HepG2 (cell line): Measurements from ENCODE around the gene PTPA. TPM values are rescaled to one million over a fixed set of nuclear protein-coding genes. Genes with fewer than 3 reads are reported as not detected.

Source experiments
- IRF2 ChIP-seq: IDR thresholded peaks from 2 replicates; pipeline ENCODE4 v1.6.1; 2018; ENCODE audit warnings: missing genetic modification reagents, missing compliant biosample characterization
- KDM6A ChIP-seq: IDR thresholded peaks from 2 replicates; pipeline ENCODE4 v1.6.1; 2016; ENCODE audit warnings: low read depth
- NR2C2 ChIP-seq: sonication (generic); formaldehyde crosslinking; IDR thresholded peaks from 2 replicates; pipeline ENCODE4 v1.4.0; 2020; ENCODE audit warnings: missing genetic modification reagents, mild to moderate bottlenecking, moderate library complexity, borderline replicate concordance
- PAWR ChIP-seq: sonication (generic); formaldehyde crosslinking; IDR thresholded peaks from 2 replicates; pipeline ENCODE4 v1.4.0; 2020; ENCODE audit warnings: missing genetic modification reagents, mild to moderate bottlenecking, borderline replicate concordance
- PHF20 ChIP-seq: sonication (generic); formaldehyde crosslinking; IDR thresholded peaks from 2 replicates; pipeline ENCODE4 v1.5.0; 2020; ENCODE audit warnings: mild to moderate bottlenecking, missing genetic modification reagents
- RFXAP ChIP-seq: sonication (generic); formaldehyde crosslinking; IDR thresholded peaks from 2 replicates; pipeline ENCODE4 v1.4.0; 2020; ENCODE audit warnings: missing genetic modification reagents, borderline replicate concordance
- SATB2 ChIP-seq: sonication (generic); formaldehyde crosslinking; IDR thresholded peaks from 2 replicates; pipeline ENCODE4 v1.5.0; 2020; ENCODE audit warnings: missing genetic modification reagents
- SIX1 ChIP-seq: sonication (generic); formaldehyde crosslinking; IDR thresholded peaks from 2 replicates; pipeline ENCODE4 v1.4.0; 2020; ENCODE audit warnings: missing genetic modification reagents, borderline replicate concordance
- SP140L ChIP-seq: sonication (generic); formaldehyde crosslinking; IDR thresholded peaks from 2 replicates; pipeline ENCODE4 v1.4.0; 2020; ENCODE audit warnings: missing genetic modification reagents, borderline replicate concordance
- ZNF510 ChIP-seq: sonication (generic); formaldehyde crosslinking; IDR thresholded peaks from 2 replicates; pipeline ENCODE4 v1.4.0; 2020; ENCODE audit warnings: low read depth, mild to moderate bottlenecking, missing genetic modification reagents
- ZNF891 ChIP-seq: sonication (generic); formaldehyde crosslinking; IDR thresholded peaks from 2 replicates; pipeline ENCODE4 v1.5.0; 2020; ENCODE audit warnings: mild to moderate bottlenecking, missing genetic modification reagents
- polyA plus RNA-seq, 8 experiments: library from polyadenylated mRNA; depleted of rRNA in 3 of 8; stranded (reverse) in 7 of 8; unstranded in 1 of 8; fragments of >200 nt; fragmentation: Illumina TruSeq in 4 of 8; extraction: Trizol in 4 of 8; gene quantifications; 2 replicates each; pipeline versions ENCODE4 v1.2.1 to v1.2.3, GENCODE V29; 2011 to 2016; ENCODE audit warnings: low read depth in 4 of 8, missing spikeins in 1 of 8, mixed read lengths in 1 of 8; ENCODE audit not compliant: insufficient read depth in 1 of 8
- total RNA-seq, 5 experiments: library from RNA; depleted of rRNA; stranded (reverse); fragments of >200 nt; fragmentation: Illumina TruSeq; extraction: Trizol; gene quantifications; 2 replicates each; pipeline ENCODE4 v1.2.3, GENCODE V29; 2016; ENCODE audit warnings: low read depth in 1 of 5
- TF ChIP-seq, protein P1 (sequence below): sonication (generic); formaldehyde crosslinking; IDR thresholded peaks from 2 replicates; pipeline ENCODE4 v1.4.0; 2020; ENCODE audit warnings: mild to moderate bottlenecking, missing genetic modification reagents
- TF ChIP-seq, protein P2 (sequence below): sonication (generic); formaldehyde crosslinking; IDR thresholded peaks from 2 replicates; pipeline ENCODE4 v1.8.1; 2023; ENCODE audit warnings: mild to moderate bottlenecking, moderate library complexity, missing genetic modification reagents
- TF ChIP-seq, protein P3 (sequence below): sonication (generic); formaldehyde crosslinking; IDR thresholded peaks from 2 replicates; pipeline ENCODE4 v1.5.1; 2020; ENCODE audit warnings: mild to moderate bottlenecking, missing genetic modification reagents, borderline replicate concordance
- TF ChIP-seq, protein P4 (sequence below): sonication (generic); formaldehyde crosslinking; IDR thresholded peaks from 2 replicates; pipeline ENCODE4 v1.4.0; 2020; ENCODE audit warnings: missing genetic modification reagents
- TF ChIP-seq, protein P5 (sequence below), 2 experiments: IDR thresholded peaks; 2 replicates each; pipeline ENCODE4 v1.6.1; 2011 to 2012; ENCODE audit warnings: low read length in 2 of 2, borderline replicate concordance in 1 of 2, low read depth in 1 of 2, mild to moderate bottlenecking in 1 of 2, moderate library complexity in 1 of 2
- TF ChIP-seq, protein P6 (sequence below): sonication (generic); formaldehyde crosslinking; IDR thresholded peaks from 2 replicates; pipeline ENCODE4 v1.8.1; 2023; ENCODE audit warnings: mild to moderate bottlenecking, missing genetic modification reagents

PTPA gene
- total and polyA plus RNA-seq, 2 of the 13 experiments (the other 11 are each of a cell fraction or from before 2014, with no cell fraction given): 79.3 to 105 TPM

DNA sequence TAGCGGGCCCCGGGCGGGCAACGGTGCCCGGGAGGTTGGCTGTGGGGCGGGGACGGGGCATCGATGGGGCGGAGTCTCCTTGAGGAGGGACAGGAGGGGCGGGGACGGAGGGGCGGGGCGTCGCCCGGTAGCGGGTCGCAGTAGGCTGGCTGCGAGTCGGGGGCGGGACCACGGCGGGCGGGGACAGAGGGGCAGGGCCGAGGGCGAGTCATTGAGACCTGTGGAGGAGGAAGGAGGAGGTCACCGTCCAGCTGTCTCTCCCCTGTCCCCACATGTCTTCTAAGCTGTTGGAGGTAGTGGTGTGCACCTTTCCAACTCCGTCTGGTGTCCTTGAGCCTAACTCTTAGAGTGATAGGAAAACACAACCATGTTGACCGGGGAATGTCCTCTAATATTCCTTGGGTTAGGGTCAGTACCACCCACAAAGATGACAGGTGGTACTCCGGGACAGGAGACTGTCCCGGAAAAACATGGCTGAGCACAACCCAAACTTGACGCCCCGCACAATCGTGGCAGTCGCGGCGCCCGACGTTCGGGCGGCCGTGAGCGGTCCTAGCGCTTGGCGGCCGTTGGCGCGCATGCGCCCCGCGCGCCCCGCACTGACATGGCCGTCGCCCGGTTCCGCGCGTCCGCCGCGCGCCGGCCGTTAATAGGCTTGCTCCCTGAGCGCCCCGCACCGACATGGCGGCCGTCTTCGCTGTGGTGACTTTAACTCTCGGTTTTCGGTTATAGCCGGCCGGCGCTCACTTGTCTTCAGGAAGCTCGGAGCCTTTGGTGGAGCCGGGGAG, at the start of gene PTPA, which contains the start of gene CRAT (continued):
- TF ChIP-seq ZNF891 (CRISPR knock-in tag) (no peak), RFXAP (no peak), ZNF510 (no peak), SATB2 (peak; percentile 40; the same call in 1 of the 2 replicates), SIX1 (CRISPR knock-in tag) (no peak), NR2C2 (CRISPR knock-in tag) (peak; percentile 51; the same call in 1 of the 2 replicates), PAWR (CRISPR knock-in tag) (no peak), PHF20 (CRISPR knock-in tag) (peak; percentile 61), SP140L (no peak), IRF2 (CRISPR knock-in tag) (0 out of 2 replicates have a peak, but pooled peaks have one; percentile 20), KDM6A (CRISPR knock-in tag) (no peak)
- TF ChIP-seq, protein P1, sequence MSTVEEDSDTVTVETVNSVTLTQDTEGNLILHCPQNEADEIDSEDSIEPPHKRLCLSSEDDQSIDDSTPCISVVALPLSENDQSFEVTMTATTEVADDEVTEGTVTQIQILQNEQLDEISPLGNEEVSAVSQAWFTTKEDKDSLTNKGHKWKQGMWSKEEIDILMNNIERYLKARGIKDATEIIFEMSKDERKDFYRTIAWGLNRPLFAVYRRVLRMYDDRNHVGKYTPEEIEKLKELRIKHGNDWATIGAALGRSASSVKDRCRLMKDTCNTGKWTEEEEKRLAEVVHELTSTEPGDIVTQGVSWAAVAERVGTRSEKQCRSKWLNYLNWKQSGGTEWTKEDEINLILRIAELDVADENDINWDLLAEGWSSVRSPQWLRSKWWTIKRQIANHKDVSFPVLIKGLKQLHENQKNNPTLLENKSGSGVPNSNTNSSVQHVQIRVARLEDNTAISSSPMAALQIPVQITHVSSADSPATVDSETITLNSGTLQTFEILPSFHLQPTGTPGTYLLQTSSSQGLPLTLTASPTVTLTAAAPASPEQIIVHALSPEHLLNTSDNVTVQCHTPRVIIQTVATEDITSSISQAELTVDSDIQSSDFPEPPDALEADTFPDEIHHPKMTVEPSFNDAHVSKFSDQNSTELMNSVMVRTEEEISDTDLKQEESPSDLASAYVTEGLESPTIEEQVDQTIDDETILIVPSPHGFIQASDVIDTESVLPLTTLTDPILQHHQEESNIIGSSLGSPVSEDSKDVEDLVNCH (CRISPR knock-in tag): no peak
- TF ChIP-seq, protein P2, sequence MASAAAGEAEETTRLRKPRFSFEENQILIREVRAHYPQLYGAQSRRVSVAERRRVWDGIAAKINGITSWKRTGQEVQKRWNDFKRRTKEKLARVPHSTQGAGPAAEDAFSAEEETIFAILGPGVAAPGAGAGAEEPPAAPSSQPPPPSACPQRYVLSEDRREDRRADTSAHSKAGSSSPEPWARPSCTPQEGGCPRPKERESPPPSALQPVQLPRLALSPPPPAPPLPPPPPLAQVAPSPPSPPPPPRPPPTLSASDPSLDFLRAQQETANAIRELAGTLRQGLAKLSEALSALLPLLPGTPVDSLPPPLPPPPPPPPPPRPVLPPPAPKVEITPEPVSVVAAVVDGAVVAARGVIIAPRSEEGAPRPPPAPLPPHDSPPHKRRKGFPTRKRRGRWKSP (CRISPR knock-in tag): peak; percentile 79; the same call in 1 of the 2 replicates
- TF ChIP-seq, protein P3, sequence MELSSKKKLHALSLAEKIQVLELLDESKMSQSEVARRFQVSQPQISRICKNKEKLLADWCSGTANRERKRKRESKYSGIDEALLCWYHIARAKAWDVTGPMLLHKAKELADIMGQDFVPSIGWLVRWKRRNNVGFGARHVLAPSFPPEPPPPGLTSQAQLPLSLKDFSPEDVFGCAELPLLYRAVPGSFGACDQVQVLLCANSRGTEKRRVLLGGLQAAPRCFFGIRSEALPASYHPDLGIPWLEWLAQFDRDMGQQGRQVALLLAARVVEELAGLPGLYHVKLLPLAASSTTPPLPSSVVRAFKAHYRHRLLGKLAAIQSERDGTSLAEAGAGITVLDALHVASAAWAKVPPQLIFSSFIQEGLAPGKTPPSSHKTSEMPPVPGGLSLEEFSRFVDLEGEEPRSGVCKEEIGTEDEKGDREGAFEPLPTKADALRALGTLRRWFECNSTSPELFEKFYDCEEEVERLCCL (CRISPR knock-in tag): no peak
- TF ChIP-seq, protein P4, sequence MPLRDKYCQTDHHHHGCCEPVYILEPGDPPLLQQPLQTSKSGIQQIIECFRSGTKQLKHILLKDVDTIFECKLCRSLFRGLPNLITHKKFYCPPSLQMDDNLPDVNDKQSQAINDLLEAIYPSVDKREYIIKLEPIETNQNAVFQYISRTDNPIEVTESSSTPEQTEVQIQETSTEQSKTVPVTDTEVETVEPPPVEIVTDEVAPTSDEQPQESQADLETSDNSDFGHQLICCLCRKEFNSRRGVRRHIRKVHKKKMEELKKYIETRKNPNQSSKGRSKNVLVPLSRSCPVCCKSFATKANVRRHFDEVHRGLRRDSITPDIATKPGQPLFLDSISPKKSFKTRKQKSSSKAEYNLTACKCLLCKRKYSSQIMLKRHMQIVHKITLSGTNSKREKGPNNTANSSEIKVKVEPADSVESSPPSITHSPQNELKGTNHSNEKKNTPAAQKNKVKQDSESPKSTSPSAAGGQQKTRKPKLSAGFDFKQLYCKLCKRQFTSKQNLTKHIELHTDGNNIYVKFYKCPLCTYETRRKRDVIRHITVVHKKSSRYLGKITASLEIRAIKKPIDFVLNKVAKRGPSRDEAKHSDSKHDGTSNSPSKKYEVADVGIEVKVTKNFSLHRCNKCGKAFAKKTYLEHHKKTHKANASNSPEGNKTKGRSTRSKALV (CRISPR knock-in tag): no peak
- TF ChIP-seq, protein P5, sequence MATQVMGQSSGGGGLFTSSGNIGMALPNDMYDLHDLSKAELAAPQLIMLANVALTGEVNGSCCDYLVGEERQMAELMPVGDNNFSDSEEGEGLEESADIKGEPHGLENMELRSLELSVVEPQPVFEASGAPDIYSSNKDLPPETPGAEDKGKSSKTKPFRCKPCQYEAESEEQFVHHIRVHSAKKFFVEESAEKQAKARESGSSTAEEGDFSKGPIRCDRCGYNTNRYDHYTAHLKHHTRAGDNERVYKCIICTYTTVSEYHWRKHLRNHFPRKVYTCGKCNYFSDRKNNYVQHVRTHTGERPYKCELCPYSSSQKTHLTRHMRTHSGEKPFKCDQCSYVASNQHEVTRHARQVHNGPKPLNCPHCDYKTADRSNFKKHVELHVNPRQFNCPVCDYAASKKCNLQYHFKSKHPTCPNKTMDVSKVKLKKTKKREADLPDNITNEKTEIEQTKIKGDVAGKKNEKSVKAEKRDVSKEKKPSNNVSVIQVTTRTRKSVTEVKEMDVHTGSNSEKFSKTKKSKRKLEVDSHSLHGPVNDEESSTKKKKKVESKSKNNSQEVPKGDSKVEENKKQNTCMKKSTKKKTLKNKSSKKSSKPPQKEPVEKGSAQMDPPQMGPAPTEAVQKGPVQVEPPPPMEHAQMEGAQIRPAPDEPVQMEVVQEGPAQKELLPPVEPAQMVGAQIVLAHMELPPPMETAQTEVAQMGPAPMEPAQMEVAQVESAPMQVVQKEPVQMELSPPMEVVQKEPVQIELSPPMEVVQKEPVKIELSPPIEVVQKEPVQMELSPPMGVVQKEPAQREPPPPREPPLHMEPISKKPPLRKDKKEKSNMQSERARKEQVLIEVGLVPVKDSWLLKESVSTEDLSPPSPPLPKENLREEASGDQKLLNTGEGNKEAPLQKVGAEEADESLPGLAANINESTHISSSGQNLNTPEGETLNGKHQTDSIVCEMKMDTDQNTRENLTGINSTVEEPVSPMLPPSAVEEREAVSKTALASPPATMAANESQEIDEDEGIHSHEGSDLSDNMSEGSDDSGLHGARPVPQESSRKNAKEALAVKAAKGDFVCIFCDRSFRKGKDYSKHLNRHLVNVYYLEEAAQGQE (IDR thresholded peaks at IDR 0.05; ENCODE audit: borderline replicate concordance in 1 of 2, low read depth in 1 of 2, low read length in 2 of 2): peak in 1 of 2 experiments; percentile 66; a peak in 1 of 4 replicates
- TF ChIP-seq, protein P6, sequence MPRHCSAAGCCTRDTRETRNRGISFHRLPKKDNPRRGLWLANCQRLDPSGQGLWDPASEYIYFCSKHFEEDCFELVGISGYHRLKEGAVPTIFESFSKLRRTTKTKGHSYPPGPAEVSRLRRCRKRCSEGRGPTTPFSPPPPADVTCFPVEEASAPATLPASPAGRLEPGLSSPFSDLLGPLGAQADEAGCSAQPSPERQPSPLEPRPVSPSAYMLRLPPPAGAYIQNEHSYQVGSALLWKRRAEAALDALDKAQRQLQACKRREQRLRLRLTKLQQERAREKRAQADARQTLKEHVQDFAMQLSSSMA: no peak
